Measurements from ENCODE around the gene PSME3IP1.

PSME3IP1 gene

GRCh38 chr16:57186872-57187854 lies 1.3 kb upstream of the PSME3IP1 start:
- TF ChIP-seq ZFX (IDR thresholded peaks at IDR 0.05) (no peak), CTCF (conservative IDR thresholded peaks at IDR 0.05) (no peak)
- H3K27ac ChIP-seq, result peak overlapping the region; percentile 94

GRCh38 chr16:57185446-57185944 lies 344 bp downstream of the PSME3IP1 start:
- peak; percentile 88 for TF ChIP-seq ZFX (IDR thresholded peaks at IDR 0.05)
- TF ChIP-seq CTCF (conservative IDR thresholded peaks at IDR 0.05), result no peak
- H3K27ac ChIP-seq, result peak overlapping the region; percentile 94

GRCh38 chr16:57184887-57185445 lies 873 bp downstream of the PSME3IP1 start:
- peak overlapping the region; percentile 94 for H3K27ac ChIP-seq
- TF ChIP-seq ZFX (IDR thresholded peaks at IDR 0.05) (no peak), CTCF (conservative IDR thresholded peaks at IDR 0.05) (no peak)

GRCh38 chr16:57184113-57184512 lies 1.7 kb downstream of the PSME3IP1 start:
- TF ChIP-seq ZFX (IDR thresholded peaks at IDR 0.05), result no peak
- no peak for TF ChIP-seq CTCF (conservative IDR thresholded peaks at IDR 0.05)
- H3K27ac ChIP-seq, result no peak overlapping the region

- no peak overlapping the region for H3K27ac ChIP-seq
- TF ChIP-seq ZFX (IDR thresholded peaks at IDR 0.05), result no peak
- no peak for TF ChIP-seq CTCF (conservative IDR thresholded peaks at IDR 0.05)
Observed at GRCh38 chr16:57179215-57179828, 6.5 kb downstream of the PSME3IP1 start.

- TF ChIP-seq ZFX (IDR thresholded peaks at IDR 0.05), result no peak
- no peak for TF ChIP-seq CTCF (conservative IDR thresholded peaks at IDR 0.05)
- no peak overlapping the region for H3K27ac ChIP-seq
Observed at GRCh38 chr16:57178793-57179212, 7.0 kb downstream of the PSME3IP1 start.
